HG03469 (cell line): ENCODE data around the gene POP5.
"Not testable (repeated sequence)": the region's sequence is repeated elsewhere in the genome, so short reads cannot be mapped to it uniquely, and the experiment has no call there.

Experiments used
- ATAC-seq: cut with Tn5 transposase; IDR thresholded peaks from one replicate; pipeline ENCODE4 v1.9.1; 2021; ENCODE audit warnings: mild to moderate bottlenecking, moderate library complexity, moderate number of reproducible peaks; ENCODE audit not compliant: unreplicated experiment

The POP5 gene

DNA sequence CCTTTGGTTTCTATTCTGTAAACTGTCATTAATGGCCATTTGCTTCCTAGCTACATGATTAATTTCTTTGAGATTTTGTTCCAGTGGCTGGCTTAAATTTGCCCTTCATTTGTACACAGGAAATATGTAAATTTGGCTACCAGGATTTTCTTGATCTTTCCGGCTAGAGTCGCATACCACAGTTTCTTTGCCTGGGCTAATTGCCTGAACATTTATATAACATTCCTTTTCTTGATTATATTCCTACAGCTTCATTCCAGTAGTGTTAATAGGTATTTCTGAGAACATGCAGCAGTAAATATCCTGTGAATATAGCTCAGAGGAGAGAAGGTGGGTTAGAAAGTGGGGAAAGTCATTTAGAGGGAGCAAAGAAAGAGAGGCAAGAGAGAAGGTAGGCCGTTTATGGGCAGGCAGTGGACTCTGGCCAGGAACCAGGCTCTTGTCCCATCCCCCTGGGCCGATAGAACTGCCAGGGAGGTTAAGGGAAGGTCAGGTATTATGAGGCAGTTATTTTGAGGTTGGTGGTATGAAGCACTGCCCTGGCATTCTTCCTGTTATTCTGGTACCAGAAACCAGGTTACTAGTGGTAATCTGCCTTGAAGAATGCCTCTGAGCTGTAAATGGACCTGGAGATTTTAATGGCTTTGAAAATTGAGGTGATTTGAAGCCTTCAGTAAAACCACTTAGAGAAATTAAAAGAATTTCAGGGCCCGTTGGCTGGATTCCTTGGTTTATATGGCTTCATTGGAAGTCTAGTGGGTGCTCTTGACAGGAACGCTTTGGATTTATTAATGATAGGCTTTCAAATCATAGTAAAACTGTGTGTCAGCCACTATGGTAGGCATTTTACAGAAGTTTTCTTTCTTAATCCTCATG lies 42.7 kb downstream of the POP5 start:
- no peak for ATAC-seq

DNA sequence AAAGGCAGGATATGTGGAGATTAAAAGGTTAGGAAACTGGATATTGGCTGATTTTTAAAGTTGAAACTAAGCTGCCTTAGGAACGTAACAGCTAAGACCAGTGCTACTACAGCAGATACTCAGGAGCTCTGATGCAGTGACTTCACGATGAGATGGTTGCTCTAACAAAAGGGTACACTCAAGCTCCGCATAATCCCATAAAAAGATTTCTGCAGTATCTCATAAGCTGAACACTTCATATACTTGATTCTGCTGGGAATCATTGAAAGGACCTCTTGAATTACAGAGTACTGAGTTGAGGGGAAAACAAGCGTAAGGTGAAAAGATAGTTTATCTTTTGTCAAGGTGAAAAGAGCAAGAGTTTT lies 43.4 kb downstream of the POP5 start:
- no peak for ATAC-seq

DNA sequence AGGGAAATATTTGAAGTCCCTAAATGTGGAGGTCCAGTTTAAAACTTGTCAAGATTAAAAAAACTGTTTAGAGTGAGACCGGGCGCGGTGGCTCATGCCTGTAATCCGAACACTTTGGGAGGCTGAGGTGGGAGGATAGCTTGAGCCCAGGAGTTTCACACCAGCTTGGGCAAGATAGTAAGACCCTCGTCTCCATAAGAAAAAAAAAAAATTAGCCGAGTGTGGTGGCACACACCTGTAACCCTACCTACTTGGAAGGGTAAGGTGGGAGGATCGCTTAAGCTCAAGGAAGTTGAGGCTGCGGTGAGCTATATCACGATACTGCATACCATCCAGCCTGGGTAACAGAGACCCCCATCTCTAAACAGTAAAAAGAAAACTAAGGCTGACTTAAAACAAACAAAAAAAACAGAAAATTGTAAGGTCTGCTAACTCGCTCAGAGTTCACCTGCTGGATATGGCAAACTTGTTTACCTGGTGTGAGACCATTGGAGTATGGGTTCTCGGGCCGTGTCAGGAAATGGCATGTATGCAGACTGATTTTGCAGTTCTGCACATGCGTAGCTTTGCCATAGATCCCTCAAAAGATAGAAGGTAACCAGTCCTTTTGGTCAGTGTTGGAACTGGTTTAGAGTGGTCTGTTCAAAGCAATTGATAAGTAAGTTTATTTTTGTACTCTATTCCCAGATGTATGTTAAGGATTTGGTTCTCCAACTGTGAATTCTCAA lies 45.0 kb downstream of the POP5 start:
- no peak for ATAC-seq

- no peak for ATAC-seq
These were observed 46.2 kb downstream of the POP5 start for GRCh38 chr12:120534703-120535655.

DNA sequence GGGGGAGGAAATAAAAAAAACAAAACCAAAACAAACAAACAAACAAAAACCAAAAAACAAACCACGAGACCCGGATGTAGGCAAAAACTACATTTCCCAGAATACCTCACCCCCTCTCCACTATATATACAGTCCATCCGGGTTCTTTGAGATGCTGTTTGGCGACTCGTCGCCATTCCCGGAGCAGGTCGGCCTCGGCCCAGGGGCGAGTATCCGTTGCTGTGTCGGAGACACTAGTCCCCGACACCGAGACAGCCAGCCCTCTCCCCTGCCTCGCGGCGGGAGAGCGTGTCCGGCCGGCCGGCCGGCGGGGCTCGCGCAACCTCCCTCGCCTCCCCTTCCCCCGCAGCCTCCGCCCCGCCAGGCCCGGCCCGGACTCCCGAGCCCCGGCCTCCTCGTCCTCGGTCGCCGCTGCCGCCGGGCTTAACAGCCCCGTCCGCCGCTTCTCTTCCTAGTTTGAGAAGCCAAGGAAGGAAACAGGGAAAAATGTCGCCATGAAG lies 46.9 kb downstream of the POP5 start, which contains the start of gene RNF10:
TSS of gene RNF10 (plus strand) at position 154 of the 500 bp plus-strand sequence. CDS start 456 bp downstream, outside the sequence.
- no peak for ATAC-seq

- ATAC-seq = no peak
These were observed 48.4 kb downstream of the POP5 start for GRCh38 chr12:120532701-120533238.

DNA sequence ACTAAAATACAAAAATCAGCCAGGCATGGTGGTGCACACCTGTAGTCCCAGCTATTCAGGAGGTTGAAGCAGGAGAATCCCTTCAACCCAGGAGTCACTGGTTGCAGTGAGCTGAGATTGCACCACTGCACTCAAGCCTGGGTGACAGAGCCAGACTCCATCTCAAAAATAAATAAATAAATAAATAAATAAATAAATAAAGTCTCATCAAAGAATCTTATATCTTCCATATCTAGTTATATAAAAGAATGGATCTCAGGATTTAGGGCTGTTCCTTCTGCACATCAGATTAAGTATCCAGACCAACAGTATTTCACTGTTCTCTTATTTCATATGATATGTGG lies 50.8 kb downstream of the POP5 start:
- not testable (repeated sequence) for ATAC-seq

GRCh38 chr12:120529641-120530417 lies 51.4 kb downstream of the POP5 start:
- no peak for ATAC-seq

DNA sequence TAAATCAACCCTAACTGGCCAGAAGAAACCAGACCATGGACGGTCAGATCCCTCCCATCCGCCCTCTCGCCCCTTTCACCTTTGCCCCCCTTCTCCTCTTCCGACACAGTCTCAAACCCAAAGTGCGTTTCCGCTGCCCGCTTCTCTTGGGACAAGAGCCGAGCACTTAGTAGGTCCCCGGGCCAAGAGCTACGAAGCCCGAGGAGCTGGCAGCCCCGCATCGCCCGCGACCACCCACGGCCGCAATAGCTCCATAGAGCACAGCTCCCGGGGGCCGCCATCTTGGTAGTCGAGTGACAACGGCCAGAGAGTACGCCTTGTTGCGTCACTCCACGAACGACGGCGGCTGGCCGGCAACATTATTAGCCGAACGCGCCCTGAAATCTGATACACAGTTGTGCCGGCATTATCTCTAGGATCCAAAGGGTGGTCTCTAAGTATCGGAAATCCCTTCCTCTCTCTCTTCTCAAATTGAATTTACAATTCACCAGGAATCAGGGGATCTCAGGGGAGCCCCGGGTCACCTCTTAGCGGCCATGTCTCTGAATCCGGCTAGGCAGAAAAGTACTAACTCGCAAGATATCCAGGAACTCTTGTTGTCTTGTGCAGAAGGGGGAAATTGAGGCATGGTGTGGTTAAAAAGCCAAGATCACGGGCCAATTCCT lies 52.2 kb downstream of the POP5 start, which contains the start of gene COQ5:
TSS of gene COQ5 (minus strand) at position 298 of the 665 bp plus-strand sequence. CDS start at position 281, 17 bp downstream.
- peak; percentile 39 for ATAC-seq
